Naive thymus-derived CD4-positive, alpha-beta T cell (primary cell): Measurements from ENCODE around the gene PGBD5. TPM values are rescaled to one million over a fixed set of nuclear protein-coding genes. Genes with fewer than 3 reads are reported as not detected.

Experiments used
- ATAC-seq: fragments of 150-1000 bp; cut with Tn5 transposase; 2 replicates; pipeline ENCODE4 v1.10.0; 2021; ENCODE audit warnings: mild to moderate bottlenecking, moderate library complexity
- CTCF ChIA-PET: fragments of 350-600 bp; sonication (Branson Sonifier 250); formaldehyde crosslinking; loops from one replicate; lab custom pipeline; 2021; ENCODE audit warnings: antibody characterized with exemption; lab: Charles Lee
- POLR2A ChIA-PET: fragments of 350-600 bp; sonication (Branson Sonifier 250); formaldehyde crosslinking; loops from one replicate; lab custom pipeline; 2021; ENCODE audit warnings: antibody characterized with exemption, inconsistent platforms; lab: Charles Lee
- DNase-seq, 9 donors: peaks; one replicate each; pipeline versions ENCODE4 v3.0.0 to v3.0.0-alpha.2; 2020 to 2022; ENCODE audit warnings: mixed read lengths in 1 of 9
- H3K27ac ChIP-seq: one replicate; pipeline ENCODE4 v1.7.0; 2013; ENCODE audit warnings: mild to moderate bottlenecking, low read depth, low read length, moderate library complexity
- H3K27me3 ChIP-seq, 2 donors: one replicate each; pipeline ENCODE4 v1.7.0; 2013; ENCODE audit warnings: low read length in 2 of 2, mild to moderate bottlenecking in 2 of 2, moderate library complexity in 2 of 2; ENCODE audit not compliant: control insufficient read depth in 2 of 2, insufficient read depth in 2 of 2
- H3K36me3 ChIP-seq, 3 experiments: 1 replicate in 2 of 3; 2 replicates in 1 of 3; pipeline ENCODE4 v1.7.0; 2013; ENCODE audit warnings: low read length in 3 of 3, mild to moderate bottlenecking in 3 of 3, moderate library complexity in 1 of 3; ENCODE audit not compliant: insufficient read depth in 3 of 3, control insufficient read depth in 2 of 3
- H3K4me1 ChIP-seq, 2 donors: one replicate each; pipeline ENCODE4 v1.7.0; 2013; ENCODE audit warnings: low read length in 2 of 2, mild to moderate bottlenecking in 2 of 2, moderate library complexity in 1 of 2; ENCODE audit not compliant: control insufficient read depth in 2 of 2, insufficient read depth in 2 of 2
- H3K4me3 ChIP-seq: 2 replicates; pipeline ENCODE4 v1.7.0; 2013; ENCODE audit warnings: mild to moderate bottlenecking, low read length
- H3K9me3 ChIP-seq, 3 experiments: 1 replicate in 2 of 3; 2 replicates in 1 of 3; pipeline ENCODE4 v1.7.0; 2013; ENCODE audit warnings: low read length in 3 of 3; ENCODE audit not compliant: control insufficient read depth in 2 of 3
- H3K27ac Mint-ChIP-seq, 9 donors: one replicate each; pipeline ENCODE4 v1.8.0; 2020 to 2022; ENCODE audit warnings: mixed read lengths in 9 of 9, mild to moderate bottlenecking in 8 of 9, moderate library complexity in 5 of 9, inconsistent platforms in 2 of 9
- H3K27me3 Mint-ChIP-seq, 5 donors: one replicate each; pipeline ENCODE4 v1.8.0; 2021 to 2022; ENCODE audit warnings: mixed read lengths in 5 of 5, mild to moderate bottlenecking in 1 of 5
- H3K36me3 Mint-ChIP-seq, 5 donors: one replicate each; pipeline ENCODE4 v1.8.0; 2020 to 2022; ENCODE audit warnings: mixed read lengths in 5 of 5, mild to moderate bottlenecking in 3 of 5, inconsistent platforms in 1 of 5
- H3K4me1 Mint-ChIP-seq, 7 donors: one replicate each; pipeline ENCODE4 v1.8.0; 2020 to 2022; ENCODE audit warnings: mixed read lengths in 7 of 7, mild to moderate bottlenecking in 3 of 7, inconsistent platforms in 1 of 7
- H3K4me3 Mint-ChIP-seq, 10 donors: one replicate each; pipeline ENCODE4 v1.8.0; 2020 to 2022; ENCODE audit warnings: mild to moderate bottlenecking in 10 of 10, mixed read lengths in 10 of 10, moderate library complexity in 6 of 10, inconsistent platforms in 2 of 10
- H3K9me3 Mint-ChIP-seq, 11 donors: one replicate each; pipeline ENCODE4 v1.8.0; 2020 to 2022; ENCODE audit warnings: mixed read lengths in 11 of 11, mild to moderate bottlenecking in 4 of 11, inconsistent platforms in 1 of 11, moderate library complexity in 1 of 11
- intact Hi-C, 2 donors: fragments of 100-400 bp; cut with micrococcal nuclease; formaldehyde crosslinking; loops; one replicate each; pipeline ENCODE4 v1.15.1; 2023
- polyA plus RNA-seq, 2 donors: library from polyadenylated mRNA; unstranded; fragments of 300-500 nt; fragmentation: Illumina TruSeq; gene quantifications; one replicate each; pipeline ENCODE4 v1.2.3, GENCODE V29; 2021
- total RNA-seq, 6 experiments: library from RNA in 5 of 6; stranded (reverse) in 5 of 6; gene quantifications; 1 replicate in 5 of 6; 2 replicates in 1 of 6; pipeline ENCODE4 v1.2.3 and lab custom pipeline; 2021 to 2026

The PGBD5 gene
- total and polyA plus RNA-seq, 7 experiments from 2014 or later: 0.36 TPM; not detected in 6

DNA sequence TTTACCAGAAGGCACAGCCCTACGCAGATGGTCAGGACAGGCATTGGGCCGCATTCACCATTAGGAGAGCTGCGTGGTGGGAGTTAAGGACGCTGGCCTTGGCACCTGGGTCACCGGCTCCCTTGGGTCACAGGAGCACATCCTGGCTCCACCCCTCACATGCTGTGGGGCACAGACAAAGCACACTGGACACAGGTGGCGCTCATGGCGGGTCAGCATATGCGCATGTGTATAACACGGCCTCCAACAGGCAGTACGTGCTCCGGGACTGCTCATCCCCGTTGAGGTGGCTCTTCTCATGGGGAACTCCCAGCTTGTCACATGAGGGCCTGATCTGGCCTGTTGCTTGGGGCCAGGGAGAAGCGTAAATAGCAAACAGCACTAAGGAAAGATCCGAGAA is 25.0 kb downstream of the PGBD5 start:
- POLR2A ChIA-PET: no interaction called here
- no peak for DNase-seq
- Histone ChIP-seq H3K27me3 (no peaks in the 10 kb centered on the region), H3K36me3 (no peaks in the 10 kb centered on the region), H3K9me3 (no peaks in the 10 kb centered on the region), H3K4me3 (no peak overlapping the region), H3K4me1 (no peaks in the 10 kb centered on the region), H3K27ac (no peak overlapping the region)
- Mint-ChIP-seq H3K36me3 (peaks cover 0 to 3% (median 0%) of the 10 kb centered on the region in 5 donors), H3K9me3 (peaks cover 0 to 4% (median 0%) of the 10 kb centered on the region in 11 donors), H3K27ac (no peak overlapping the region), H3K4me3 (no peak overlapping the region), H3K4me1 (peaks cover 0 to 2% (median 0%) of the 10 kb centered on the region in 7 donors), H3K27me3 (peaks cover 0 to 60% (median 37%) of the 10 kb centered on the region in 5 donors)
- ATAC-seq: no peak
- CTCF ChIA-PET: no interaction called here
- intact Hi-C loops: no loop called here

DNA sequence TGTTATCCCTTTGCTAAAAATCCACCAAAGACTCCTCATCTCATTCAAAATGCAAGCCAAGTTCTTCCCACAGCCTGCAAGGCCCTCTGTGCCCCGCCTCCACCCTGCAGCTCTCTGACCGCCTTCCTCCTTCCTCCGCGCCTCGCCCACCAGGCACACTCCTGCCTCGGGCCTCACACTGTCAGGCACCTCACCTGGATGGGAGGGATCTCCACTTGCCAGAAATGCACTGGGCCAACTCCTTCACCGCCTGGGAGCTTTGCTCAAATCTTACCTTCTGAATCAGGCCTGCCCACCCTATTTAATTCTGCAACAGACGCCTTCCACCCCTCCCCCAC is 26.2 kb downstream of the PGBD5 start:
- H3K27ac ChIP-seq: no peak overlapping the region
- Mint-ChIP-seq H3K27me3 (peaks cover 0 to 60% (median 37%) of the 10 kb centered on the region in 5 donors), H3K27ac (no peak overlapping the region), H3K4me3 (no peak overlapping the region), H3K4me1 (peaks cover 0 to 4% (median 0%) of the 10 kb centered on the region in 7 donors), H3K9me3 (peaks cover 0 to 4% (median 0%) of the 10 kb centered on the region in 11 donors), H3K36me3 (peaks cover 0 to 3% (median 0%) of the 10 kb centered on the region in 5 donors)
- H3K4me1 ChIP-seq: no peaks in the 10 kb centered on the region
- H3K27me3 ChIP-seq: no peaks in the 10 kb centered on the region
- POLR2A ChIA-PET: no interaction called here
- no peak for DNase-seq
- H3K36me3 ChIP-seq: no peaks in the 10 kb centered on the region
- H3K4me3 ChIP-seq: no peak overlapping the region
- H3K9me3 ChIP-seq: no peaks in the 10 kb centered on the region
- no peak for ATAC-seq
- CTCF ChIA-PET: no interaction called here
- intact Hi-C loops: no loop called here

DNA sequence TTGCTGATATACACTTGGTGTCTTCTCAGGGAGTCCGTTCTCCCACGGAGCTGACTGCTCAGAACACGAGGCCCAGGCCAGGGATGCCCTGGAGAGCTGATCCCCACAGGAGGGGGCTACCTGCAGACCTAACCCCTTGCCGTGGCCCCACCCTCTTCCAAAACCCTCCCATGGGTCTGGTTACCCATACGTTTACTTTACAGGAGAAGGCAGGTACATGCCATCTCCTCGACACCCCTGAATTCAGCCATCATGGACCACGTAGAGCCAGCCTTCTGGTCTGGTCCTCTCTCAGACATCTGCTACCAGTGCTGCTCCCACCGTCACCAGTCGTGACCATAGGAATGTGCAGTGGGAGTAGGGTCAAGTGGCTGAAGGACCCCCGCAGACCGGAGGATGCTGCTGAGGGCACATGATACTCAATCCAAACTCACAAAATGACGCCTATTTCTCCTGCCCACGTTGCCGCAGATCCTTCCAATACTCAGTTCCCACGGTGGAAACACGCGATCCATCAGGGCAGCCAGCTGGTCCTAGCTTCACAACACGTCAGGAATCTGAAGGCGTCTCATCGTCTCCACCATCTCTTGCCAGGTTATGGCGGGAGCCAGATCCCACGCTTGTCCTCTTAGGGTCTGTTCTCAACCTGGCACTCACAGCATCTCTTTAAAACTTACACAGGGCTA is 26.7 kb downstream of the PGBD5 start:
- no peaks in the 10 kb centered on the region for H3K36me3 ChIP-seq
- H3K4me3 ChIP-seq: no peak overlapping the region
- ATAC-seq: no peak
- peaks cover 0 to 3% (median 0%) of the 10 kb centered on the region in 3 experiments for H3K9me3 ChIP-seq
- H3K27ac ChIP-seq: no peak overlapping the region
- ChIA-PET CTCF (no interaction called here), POLR2A (no interaction called here)
- no peak for DNase-seq
- H3K4me1 ChIP-seq: no peaks in the 10 kb centered on the region
- H3K27me3 ChIP-seq: no peaks in the 10 kb centered on the region
- H3K27me3 Mint-ChIP-seq: peaks cover 0 to 60% (median 37%) of the 10 kb centered on the region in 5 donors
- H3K4me3 Mint-ChIP-seq: no peak overlapping the region
- peaks cover 0 to 4% (median 0%) of the 10 kb centered on the region in 11 donors for H3K9me3 Mint-ChIP-seq
- peaks cover 0 to 4% (median 0%) of the 10 kb centered on the region in 7 donors for H3K4me1 Mint-ChIP-seq
- H3K27ac Mint-ChIP-seq: no peak overlapping the region
- peaks cover 0 to 3% (median 0%) of the 10 kb centered on the region in 5 donors for H3K36me3 Mint-ChIP-seq
- intact Hi-C loops: no loop called here

DNA sequence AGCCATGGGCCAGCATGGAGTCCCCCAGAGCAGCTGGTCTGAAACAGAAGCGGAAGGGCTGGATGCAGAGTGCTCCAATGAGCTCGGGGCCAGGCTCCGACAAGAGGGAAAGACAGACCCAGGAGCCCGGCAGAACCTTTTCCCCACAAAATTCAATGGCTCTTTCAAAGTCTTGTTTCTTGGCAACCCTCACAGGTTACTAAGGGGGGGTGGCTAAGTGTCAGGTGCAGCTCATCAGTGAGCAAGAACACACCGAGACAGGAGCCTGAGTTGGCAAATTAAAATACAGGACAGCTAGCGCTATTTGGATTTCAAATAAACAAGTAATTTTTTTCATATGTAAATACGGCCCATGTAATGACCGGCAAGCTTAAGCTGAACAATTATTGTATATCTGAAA is 27.3 kb downstream of the PGBD5 start:
- peaks cover 0 to 2% (median 0%) of the 10 kb centered on the region in 5 donors for H3K36me3 Mint-ChIP-seq
- Histone ChIP-seq H3K9me3 (peaks cover 0 to 4% (median 0%) of the 10 kb centered on the region in 3 experiments), H3K4me3 (no peak overlapping the region), H3K27me3 (no peaks in the 10 kb centered on the region), H3K36me3 (no peaks in the 10 kb centered on the region), H3K27ac (no peak overlapping the region), H3K4me1 (no peaks in the 10 kb centered on the region)
- H3K4me3 Mint-ChIP-seq: no peak overlapping the region
- no peak overlapping the region for H3K27ac Mint-ChIP-seq
- ChIA-PET CTCF (no interaction called here), POLR2A (no interaction called here)
- DNase-seq (no peak), ATAC-seq (no peak)
- intact Hi-C loops: no loop called here
- H3K27me3 Mint-ChIP-seq: peaks cover 0 to 57% (median 37%) of the 10 kb centered on the region in 5 donors
- peaks cover 0 to 6% (median 3%) of the 10 kb centered on the region in 11 donors for H3K9me3 Mint-ChIP-seq
- H3K4me1 Mint-ChIP-seq: peaks cover 0 to 4% (median 0%) of the 10 kb centered on the region in 7 donors

DNA sequence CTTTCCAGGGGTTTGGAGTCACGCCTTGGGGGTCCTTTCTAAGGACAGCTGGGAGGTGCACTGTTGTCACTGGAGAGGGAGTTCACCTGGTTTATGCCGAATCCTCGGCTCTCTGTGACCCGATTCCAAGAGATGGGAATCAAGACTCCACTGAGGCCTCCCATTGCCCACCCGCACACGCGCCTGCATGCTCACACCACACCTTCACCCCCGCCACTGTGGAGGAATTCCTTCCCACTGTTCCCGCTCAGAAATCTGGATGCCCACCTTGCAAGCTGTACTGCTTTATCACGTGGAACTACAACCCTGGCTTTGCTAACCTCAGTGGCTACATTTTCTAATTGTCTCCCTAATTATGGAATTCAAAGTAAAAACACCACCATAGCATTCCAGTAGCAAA is 29.2 kb downstream of the PGBD5 start:
- Mint-ChIP-seq H3K27me3 (peaks cover 2 to 63% (median 29%) of the 10 kb centered on the region in 5 donors), H3K36me3 (no peaks in the 10 kb centered on the region), H3K9me3 (peaks cover 0 to 8% (median 4%) of the 10 kb centered on the region in 11 donors), H3K27ac (no peak overlapping the region), H3K4me1 (peaks cover 0 to 4% (median 0%) of the 10 kb centered on the region in 7 donors), H3K4me3 (no peak overlapping the region)
- intact Hi-C loops: no loop called here
- no peak overlapping the region for H3K27ac ChIP-seq
- CTCF ChIA-PET: no interaction called here
- no peaks in the 10 kb centered on the region for H3K27me3 ChIP-seq
- POLR2A ChIA-PET: no interaction called here
- DNase-seq (no peak), ATAC-seq (no peak)
- no peaks in the 10 kb centered on the region for H3K4me1 ChIP-seq
- H3K36me3 ChIP-seq: no peaks in the 10 kb centered on the region
- H3K4me3 ChIP-seq: no peak overlapping the region
- peaks cover 0 to 7% (median 0%) of the 10 kb centered on the region in 3 experiments for H3K9me3 ChIP-seq

DNA sequence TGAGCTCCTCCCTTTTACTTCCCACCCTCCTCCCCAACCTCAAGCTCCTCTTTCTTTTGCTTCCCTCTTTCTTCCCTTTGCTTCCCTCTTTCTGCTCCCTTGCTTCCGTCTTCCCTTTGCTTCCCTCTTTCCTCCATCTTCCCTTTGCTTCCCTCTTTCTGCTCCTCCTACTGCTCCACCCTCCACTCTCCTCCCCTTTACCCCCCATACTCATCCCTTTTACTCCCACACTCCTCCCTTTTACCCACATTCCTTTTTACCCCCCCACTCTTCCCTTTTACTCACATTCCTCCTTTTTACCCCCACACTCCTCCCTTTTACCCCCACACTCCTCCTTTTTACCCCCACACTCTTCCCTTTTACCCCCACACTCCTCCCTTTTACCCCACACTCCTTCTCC is 30.2 kb downstream of the PGBD5 start:
- intact Hi-C loops: no loop called here

DNA sequence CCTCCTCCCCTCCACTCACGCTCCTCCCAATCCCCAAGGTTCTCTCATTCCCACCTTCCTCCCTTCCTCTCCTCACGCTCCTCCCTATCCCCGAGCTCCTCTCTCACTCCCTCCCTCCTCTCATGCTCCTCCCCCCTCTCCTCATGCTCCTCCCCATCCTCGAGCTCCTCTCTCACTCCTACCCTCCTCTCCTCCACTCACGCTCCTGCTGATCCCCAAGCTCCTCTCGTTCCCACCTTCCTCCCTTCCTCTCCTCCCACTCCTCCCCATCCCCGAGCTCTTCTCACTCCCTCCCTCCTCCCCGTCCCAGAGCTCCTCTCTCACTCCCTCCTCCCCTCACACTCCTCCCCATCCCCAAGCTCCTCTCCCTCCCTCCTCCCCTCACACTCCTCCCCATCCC is 31.4 kb downstream of the PGBD5 start:
- Histone ChIP-seq H3K27ac (no peak overlapping the region), H3K9me3 (peaks cover 0 to 7% (median 0%) of the 10 kb centered on the region in 3 experiments), H3K4me1 (no peaks in the 10 kb centered on the region), H3K4me3 (no peak overlapping the region), H3K36me3 (no peaks in the 10 kb centered on the region), H3K27me3 (no peaks in the 10 kb centered on the region)
- intact Hi-C loops: no loop called here
- Mint-ChIP-seq H3K27me3 (peaks cover 6 to 55% (median 28%) of the 10 kb centered on the region in 5 donors), H3K27ac (no peak overlapping the region), H3K4me3 (no peak overlapping the region), H3K4me1 (peaks cover 0 to 4% (median 0%) of the 10 kb centered on the region in 7 donors), H3K9me3 (peaks cover 0 to 8% (median 4%) of the 10 kb centered on the region in 11 donors), H3K36me3 (no peaks in the 10 kb centered on the region)
- CTCF ChIA-PET: no interaction called here
- POLR2A ChIA-PET: no interaction called here
- ATAC-seq: no peak
- no peak for DNase-seq

More for the DNA sequence above, 30.2 kb downstream of the PGBD5 start:
- POLR2A ChIA-PET: no interaction called here
- Mint-ChIP-seq H3K27me3 (peaks cover 6 to 64% (median 29%) of the 10 kb centered on the region in 5 donors), H3K4me3 (no peak overlapping the region), H3K4me1 (peaks cover 0 to 4% (median 0%) of the 10 kb centered on the region in 7 donors), H3K36me3 (no peaks in the 10 kb centered on the region), H3K9me3 (peaks cover 0 to 8% (median 4%) of the 10 kb centered on the region in 11 donors), H3K27ac (no peak overlapping the region)
- no peaks in the 10 kb centered on the region for H3K27me3 ChIP-seq
- CTCF ChIA-PET: no interaction called here
- DNase-seq: no peak
- no peak overlapping the region for H3K4me3 ChIP-seq
- H3K9me3 ChIP-seq: peaks cover 0 to 7% (median 0%) of the 10 kb centered on the region in 3 experiments
- no peaks in the 10 kb centered on the region for H3K4me1 ChIP-seq
- H3K27ac ChIP-seq: no peak overlapping the region
- H3K36me3 ChIP-seq: no peaks in the 10 kb centered on the region
- no peak for ATAC-seq
